ENCODE data around the gene EPS8L3. TPM values are rescaled to one million over a fixed set of nuclear protein-coding genes. Genes with fewer than 3 reads are reported as not detected.
A peak's percentile ranks its signal among the peaks of the same experiment; 100 is the strongest.

The EPS8L3 gene
- total and polyA plus RNA-seq, 10 of the 15 experiments (the other 5 are each of a cell fraction or from before 2014, with no cell fraction given): not detected

DNA sequence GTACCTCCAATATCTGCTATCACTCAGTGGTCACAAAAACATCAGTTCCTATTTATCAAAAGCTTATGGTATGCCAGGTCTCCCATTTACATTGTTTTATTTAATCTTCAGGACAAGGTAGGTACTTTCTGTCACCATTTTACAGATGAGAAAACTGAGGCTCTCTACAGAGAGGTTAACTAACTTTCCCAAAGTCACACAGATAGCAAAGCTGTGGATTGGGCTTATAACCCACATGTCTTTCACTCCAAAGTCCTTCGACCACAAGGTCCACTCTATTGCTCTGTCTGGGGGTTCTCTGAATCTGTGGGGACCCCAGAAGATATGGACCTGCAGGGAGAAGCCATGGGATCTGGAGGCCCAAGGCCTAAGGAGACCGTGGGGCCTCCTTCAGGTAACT, 26.6 kb upstream of the EPS8L3 start:
- ATAC-seq (no peak), FAIRE-seq (no peak), DNase-seq (ENCODE audit: low read depth, low spot score) (no peak)
- intact Hi-C loops (cut with micrococcal nuclease; ENCODE audit: unreplicated experiment): no loop called here
- ChIA-PET CTCF (interaction anchor here (0.7 to 27.2 kb wide), 16 partner anchors 8 to 239 kb away, joined by 3 to 759 read pairs (median 5); partner anchors contain the start of gene AHCYL1), SMC1A (ENCODE audit: uncharacterized antibody, unreplicated experiment) (interaction anchor here (0.7 to 23.1 kb wide), 9 partner anchors 9 to 244 kb away, joined by 3 to 431 read pairs (median 3); partner anchors contain the start of gene AHCYL1), RAD21 (ENCODE audit: unreplicated experiment) (interaction anchor here (1.0 to 1.6 kb wide), 4 partner anchors 13 to 194 kb away, joined by 3 to 18 read pairs (median 4); partner anchors contain the start of gene AHCYL1), POLR2A (interaction anchor here (0.6 to 1.0 kb wide), 2 partner anchors 189 to 194 kb away, joined by 3 read pairs; partner anchors contain the start of gene AHCYL1)
- TF ChIP-seq MYB (IDR thresholded peaks at IDR 0.05; ENCODE audit: borderline replicate concordance, low read depth, low read length) (no peak), HDAC6 (IDR thresholded peaks at IDR 0.05; ENCODE audit: unreplicated experiment) (no peak)
- Histone ChIP-seq H3K4me2 (ENCODE audit: control insufficient read depth, insufficient read depth) (no peak overlapping the region), H2AFZ (ENCODE audit: control insufficient read depth, low read depth, low read length) (peak overlapping the region; percentile 83), H3K9ac (ENCODE audit: control insufficient read depth, insufficient read depth, low read length) (no peak overlapping the region; the same call in 1 of the 2 replicates), H3K4me1 (ENCODE audit: control insufficient read depth, insufficient read depth, low read length) (peaks cover 11% of the 10 kb centered on the region), H3K36me3 (ENCODE audit: control insufficient read depth in 2 of 2, insufficient read depth in 2 of 2, low read length in 1 of 2) (no peaks in the 10 kb centered on the region), H3K9me3 (replicated peaks; ENCODE audit: control insufficient read depth, insufficient read depth, low read length) (no peaks in the 10 kb centered on the region), H4K20me1 (ENCODE audit: control insufficient read depth, insufficient read depth) (no peaks in the 10 kb centered on the region), H3K4me3 (no peak overlapping the region), H3K27ac (ENCODE audit: control insufficient read depth, insufficient read depth) (no peak overlapping the region), H3K27me3 (replicated peaks in 1 of 2; ENCODE audit: control insufficient read depth in 2 of 2, insufficient read depth in 2 of 2, low read length in 1 of 2) (no peaks in the 10 kb centered on the region; a peak in 1 of 4 replicates), H3K79me2 (ENCODE audit: control insufficient read depth, insufficient read depth, low read length) (no peaks in the 10 kb centered on the region)
- no TSS peak for BruUV-seq (replicated peaks)
- WGBS (ENCODE audit: insufficient coverage, insufficient replicate concordance, low lambda C conversion rate, missing lambda C conversion rate): 64% methylated on average over 2 of the region's 2 CpGs
- in situ Hi-C loops (cut with MboI): no loop called here

DNA sequence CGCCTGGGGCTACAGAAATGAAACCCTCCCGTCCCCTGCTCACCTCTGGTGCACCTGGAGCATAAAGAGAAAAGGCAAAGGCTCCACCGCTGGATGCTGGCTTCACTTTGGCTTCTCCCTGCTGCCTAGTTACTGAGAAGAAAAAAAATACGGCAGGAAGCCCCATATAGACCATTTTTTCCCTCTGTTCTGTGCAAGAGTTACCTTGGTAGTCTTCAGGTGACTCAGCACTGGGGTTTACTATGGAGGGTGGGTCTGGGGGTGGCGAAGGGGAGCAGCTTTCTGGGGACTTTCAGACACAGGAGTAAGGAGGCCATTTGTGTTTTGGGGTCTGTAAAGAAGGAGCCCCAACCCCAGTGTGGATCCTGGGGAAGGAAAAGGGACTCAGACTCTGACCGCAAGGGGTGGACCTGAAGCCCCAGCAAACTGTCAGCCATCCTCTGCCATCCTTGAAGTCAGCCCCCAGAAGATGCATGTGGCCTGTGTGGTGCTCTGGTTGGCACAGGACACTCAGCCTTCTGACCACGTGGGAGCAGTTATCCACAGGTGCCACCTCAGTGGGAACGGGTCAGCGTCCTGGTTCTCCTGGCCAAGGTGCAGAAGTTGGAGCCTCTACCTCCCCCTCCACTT, 25.9 kb upstream of the EPS8L3 start:
- ChIA-PET POLR2A (no interaction called here), CTCF (interaction anchor here (0.7 to 27.2 kb wide), 5 partner anchors 15 to 240 kb away, joined by 3 to 759 read pairs (median 5); partner anchors contain the start of gene AHCYL1), RAD21 (ENCODE audit: unreplicated experiment) (interaction anchor here (1.6 kb wide), 1 partner anchor 195 kb away, joined by 18 read pairs; the partner anchor contains the start of gene AHCYL1), SMC1A (ENCODE audit: uncharacterized antibody, unreplicated experiment) (interaction anchor here (1.6 to 23.1 kb wide), 2 partner anchors 77 to 193 kb away, joined by 4 to 431 read pairs; partner anchors contain the start of gene AHCYL1)
- no peak for TF ChIP-seq ZBED1 (IDR thresholded peaks at IDR 0.05; ENCODE audit: borderline replicate concordance)
- no peak overlapping the region for H3K4me3 ChIP-seq
- H2AFZ ChIP-seq (ENCODE audit: control insufficient read depth, low read depth, low read length): no peak overlapping the region
- H3K9ac ChIP-seq (ENCODE audit: control insufficient read depth, insufficient read depth, low read length): no peak overlapping the region
- no peak overlapping the region for H3K27ac ChIP-seq (ENCODE audit: control insufficient read depth, insufficient read depth)
- no peaks in the 10 kb centered on the region for H3K36me3 ChIP-seq (ENCODE audit: control insufficient read depth in 2 of 2, insufficient read depth in 2 of 2, low read length in 1 of 2)
- H3K4me2 ChIP-seq (ENCODE audit: control insufficient read depth, insufficient read depth): no peak overlapping the region
- H3K4me1 ChIP-seq (ENCODE audit: control insufficient read depth, insufficient read depth, low read length): peaks cover 11% of the 10 kb centered on the region
- no peaks in the 10 kb centered on the region; a peak in 1 of 4 replicates for H3K27me3 ChIP-seq (replicated peaks in 1 of 2; ENCODE audit: control insufficient read depth in 2 of 2, insufficient read depth in 2 of 2, low read length in 1 of 2)
- H3K9me3 ChIP-seq (replicated peaks; ENCODE audit: control insufficient read depth, insufficient read depth, low read length): no peaks in the 10 kb centered on the region
- no peak for ATAC-seq
- no peak for DNase-seq (ENCODE audit: low read depth, low spot score)
- intact Hi-C loops (cut with micrococcal nuclease; ENCODE audit: unreplicated experiment): no loop called here
- no peak for FAIRE-seq
- in situ Hi-C loops (cut with MboI): no loop called here
- no TSS peak for BruUV-seq (replicated peaks)
- 66% methylated on average over 9 of the region's 9 CpGs for WGBS (ENCODE audit: insufficient coverage, insufficient replicate concordance, low lambda C conversion rate, missing lambda C conversion rate)
- no peaks in the 10 kb centered on the region for H3K79me2 ChIP-seq (ENCODE audit: control insufficient read depth, insufficient read depth, low read length)
- H4K20me1 ChIP-seq (ENCODE audit: control insufficient read depth, insufficient read depth): no peaks in the 10 kb centered on the region

Data from GM12878 (cell line).